Panc1 (cell line): Measurements from ENCODE around the gene CYB5R2. TPM values are rescaled to one million over a fixed set of nuclear protein-coding genes. Genes with fewer than 3 reads are reported as not detected.

Experiments
- ATAC-seq: fragments of 200-7000 bp; cut with Tn5 transposase; 2 replicates; pipeline ENCODE4 v1.9.1; 2020; ENCODE audit warnings: mild to moderate bottlenecking, moderate library complexity
- BruUV-seq: library from RNA; stranded (reverse); fragments of 400-500 nt; replicated peaks from 2 replicates; lab custom pipeline; 2021; lab: Mats Ljungman, UMichigan
- CTCF ChIA-PET: fragments of 300-600 bp; sonication (Branson Sonifier 250); formaldehyde crosslinking; loops from one replicate; lab custom pipeline; 2022; ENCODE audit warnings: antibody characterized with exemption; lab: Charles Lee
- POLR2A ChIA-PET: fragments of 300-600 bp; sonication (Branson Sonifier 250); formaldehyde crosslinking; loops from one replicate; lab custom pipeline; 2022; ENCODE audit warnings: antibody characterized with exemption; lab: Charles Lee
- DNase-seq: peaks from one replicate; pipeline ENCODE4 v3.0.0-alpha.2; 2010; ENCODE audit warnings: low read depth, low spot score
- H3K27ac ChIP-seq: 2 replicates; pipeline ENCODE4 v1.5.1; 2011; ENCODE audit warnings: mild to moderate bottlenecking, low read length, inconsistent platforms
- H3K27me3 ChIP-seq: fragments of 200-500 bp; sonication (Bioruptor generic); 2 replicates; pipeline ENCODE4 v1.6.0; 2014; ENCODE audit warnings: low read length, inconsistent platforms; ENCODE audit not compliant: control insufficient read depth, insufficient read depth
- H3K36me3 ChIP-seq: fragments of 200-500 bp; sonication (Bioruptor generic); 2 replicates; pipeline ENCODE4 v1.5.1; 2014; ENCODE audit warnings: inconsistent platforms, mild to moderate bottlenecking, low read length, moderate library complexity; ENCODE audit not compliant: control insufficient read depth, insufficient read depth
- H3K4me1 ChIP-seq: 2 replicates; pipeline ENCODE4 v1.5.1; 2011; ENCODE audit warnings: inconsistent platforms, mild to moderate bottlenecking, low read length, moderate library complexity; ENCODE audit not compliant: control insufficient read depth, insufficient read depth
- H3K4me3 ChIP-seq, 2 experiments: 2 replicates each; pipeline ENCODE4 v1.5.1; 2011 to 2012; ENCODE audit warnings: low read depth in 2 of 2, low read length in 2 of 2, mild to moderate bottlenecking in 2 of 2, inconsistent platforms in 1 of 2, moderate library complexity in 1 of 2
- H3K9me3 ChIP-seq: fragments of 200-500 bp; sonication (Bioruptor generic); 2 replicates; pipeline ENCODE4 v1.5.1; 2014; ENCODE audit warnings: low read depth, mild to moderate bottlenecking, inconsistent platforms, low read length, moderate library complexity; ENCODE audit not compliant: control insufficient read depth, insufficient read depth
- POLR2AphosphoS5 ChIP-seq: IDR thresholded peaks from 2 replicates; pipeline ENCODE4 v1.6.1; 2012; ENCODE audit warnings: mild to moderate bottlenecking, low read depth, low read length, moderate library complexity
- REST ChIP-seq, 2 experiments: IDR thresholded peaks; 2 replicates each; pipeline ENCODE4 v1.6.1; 2011 to 2012; ENCODE audit warnings: low read depth in 2 of 2, control low read depth in 1 of 2, low read length in 1 of 2, mild to moderate bottlenecking in 1 of 2, moderate library complexity in 1 of 2; ENCODE audit not compliant: insufficient read depth in 1 of 2
- SIN3A ChIP-seq: IDR thresholded peaks from 2 replicates; pipeline ENCODE4 v1.6.1; 2012; ENCODE audit warnings: low read depth, mild to moderate bottlenecking, low read length, moderate library complexity, borderline replicate concordance; ENCODE audit not compliant: insufficient read depth
- TCF7L2 ChIP-seq: IDR thresholded peaks from 2 replicates; pipeline ENCODE4 v1.6.1; 2011; ENCODE audit warnings: mild to moderate bottlenecking, low read depth, low read length, inconsistent platforms
- in situ Hi-C: cut with HindIII; loops from 2 replicates; pipeline ENCODE4 v1.10.0; 2016; ENCODE audit warnings: low sequenced_read_pairs, low pct_unique_long_range_greater_than_20kb
- intact Hi-C: fragments of 100-400 bp; cut with micrococcal nuclease; formaldehyde crosslinking; loops from one replicate; pipeline ENCODE4 v1.10.0; 2022; ENCODE audit not compliant: unreplicated experiment
- total RNA-seq: library from RNA; stranded (reverse); gene quantifications from one replicate; pipeline ENCODE4 v1.2.1, GENCODE V29; 2021; ENCODE audit not compliant: unreplicated experiment
- TF ChIP-seq, protein P1 (sequence below): fragments of 450-650 bp; IDR thresholded peaks from 2 replicates; pipeline ENCODE4 v1.5.1; 2017; ENCODE audit warnings: mild to moderate bottlenecking

Gene CYB5R2
- total RNA-seq, 1 experiment from 2014 or later: 46.3 TPM

- intact Hi-C loops: no loop called here
- Histone ChIP-seq H3K36me3 (no peaks in the 10 kb centered on the region), H3K9me3 (no peaks in the 10 kb centered on the region), H3K4me3 (no peak overlapping the region), H3K4me1 (no peaks in the 10 kb centered on the region), H3K27me3 (no peaks in the 10 kb centered on the region), H3K27ac (no peak overlapping the region)
- in situ Hi-C loops: no loop called here
- POLR2A ChIA-PET: no interaction called here
- no peak for ATAC-seq
- CTCF ChIA-PET: no interaction called here
- no TSS peak for BruUV-seq
- no peak for TF ChIP-seq SIN3A
- TF ChIP-seq REST (IDR thresholded peaks at IDR 0.05; ENCODE audit: insufficient read depth in 1 of 2, low read depth in 2 of 2, low read length in 1 of 2): no peak
- TF ChIP-seq, protein P1, sequence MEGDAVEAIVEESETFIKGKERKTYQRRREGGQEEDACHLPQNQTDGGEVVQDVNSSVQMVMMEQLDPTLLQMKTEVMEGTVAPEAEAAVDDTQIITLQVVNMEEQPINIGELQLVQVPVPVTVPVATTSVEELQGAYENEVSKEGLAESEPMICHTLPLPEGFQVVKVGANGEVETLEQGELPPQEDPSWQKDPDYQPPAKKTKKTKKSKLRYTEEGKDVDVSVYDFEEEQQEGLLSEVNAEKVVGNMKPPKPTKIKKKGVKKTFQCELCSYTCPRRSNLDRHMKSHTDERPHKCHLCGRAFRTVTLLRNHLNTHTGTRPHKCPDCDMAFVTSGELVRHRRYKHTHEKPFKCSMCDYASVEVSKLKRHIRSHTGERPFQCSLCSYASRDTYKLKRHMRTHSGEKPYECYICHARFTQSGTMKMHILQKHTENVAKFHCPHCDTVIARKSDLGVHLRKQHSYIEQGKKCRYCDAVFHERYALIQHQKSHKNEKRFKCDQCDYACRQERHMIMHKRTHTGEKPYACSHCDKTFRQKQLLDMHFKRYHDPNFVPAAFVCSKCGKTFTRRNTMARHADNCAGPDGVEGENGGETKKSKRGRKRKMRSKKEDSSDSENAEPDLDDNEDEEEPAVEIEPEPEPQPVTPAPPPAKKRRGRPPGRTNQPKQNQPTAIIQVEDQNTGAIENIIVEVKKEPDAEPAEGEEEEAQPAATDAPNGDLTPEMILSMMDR: no peak
- no peak for DNase-seq
Measured at GRCh38 chr11:7654195-7654705, 19.1 kb downstream of the CYB5R2 start.

- Histone ChIP-seq H3K27me3 (no peaks in the 10 kb centered on the region), H3K9me3 (no peaks in the 10 kb centered on the region), H3K4me3 (no peak overlapping the region), H3K27ac (no peak overlapping the region), H3K4me1 (no peaks in the 10 kb centered on the region), H3K36me3 (no peaks in the 10 kb centered on the region)
- intact Hi-C loops: no loop called here
- POLR2A ChIA-PET: no interaction called here
- in situ Hi-C loops: no loop called here
- CTCF ChIA-PET: no interaction called here
- TF ChIP-seq, protein P1: no peak
- TF ChIP-seq POLR2AphosphoS5 (no peak), REST (IDR thresholded peaks at IDR 0.05; ENCODE audit: insufficient read depth in 1 of 2, low read depth in 2 of 2, low read length in 1 of 2) (no peak), SIN3A (no peak), TCF7L2 (no peak)
- no TSS peak for BruUV-seq
- ATAC-seq (no peak), DNase-seq (no peak)
Measured at GRCh38 chr11:7651700-7652099, 21.6 kb downstream of the CYB5R2 start.
